GM18499 (cell line): Measurements from ENCODE around the gene EEF1G.
"Not testable (repeated sequence)": the region's sequence is repeated elsewhere in the genome, so short reads cannot be mapped to it uniquely, and the experiment has no call there.

Source experiments
- ATAC-seq: cut with Tn5 transposase; IDR thresholded peaks from one replicate; pipeline ENCODE4 v1.9.1; 2021; ENCODE audit warnings: moderate number of reproducible peaks; ENCODE audit not compliant: insufficient read depth, unreplicated experiment

Gene EEF1G, protein sequence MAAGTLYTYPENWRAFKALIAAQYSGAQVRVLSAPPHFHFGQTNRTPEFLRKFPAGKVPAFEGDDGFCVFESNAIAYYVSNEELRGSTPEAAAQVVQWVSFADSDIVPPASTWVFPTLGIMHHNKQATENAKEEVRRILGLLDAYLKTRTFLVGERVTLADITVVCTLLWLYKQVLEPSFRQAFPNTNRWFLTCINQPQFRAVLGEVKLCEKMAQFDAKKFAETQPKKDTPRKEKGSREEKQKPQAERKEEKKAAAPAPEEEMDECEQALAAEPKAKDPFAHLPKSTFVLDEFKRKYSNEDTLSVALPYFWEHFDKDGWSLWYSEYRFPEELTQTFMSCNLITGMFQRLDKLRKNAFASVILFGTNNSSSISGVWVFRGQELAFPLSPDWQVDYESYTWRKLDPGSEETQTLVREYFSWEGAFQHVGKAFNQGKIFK

DNA sequence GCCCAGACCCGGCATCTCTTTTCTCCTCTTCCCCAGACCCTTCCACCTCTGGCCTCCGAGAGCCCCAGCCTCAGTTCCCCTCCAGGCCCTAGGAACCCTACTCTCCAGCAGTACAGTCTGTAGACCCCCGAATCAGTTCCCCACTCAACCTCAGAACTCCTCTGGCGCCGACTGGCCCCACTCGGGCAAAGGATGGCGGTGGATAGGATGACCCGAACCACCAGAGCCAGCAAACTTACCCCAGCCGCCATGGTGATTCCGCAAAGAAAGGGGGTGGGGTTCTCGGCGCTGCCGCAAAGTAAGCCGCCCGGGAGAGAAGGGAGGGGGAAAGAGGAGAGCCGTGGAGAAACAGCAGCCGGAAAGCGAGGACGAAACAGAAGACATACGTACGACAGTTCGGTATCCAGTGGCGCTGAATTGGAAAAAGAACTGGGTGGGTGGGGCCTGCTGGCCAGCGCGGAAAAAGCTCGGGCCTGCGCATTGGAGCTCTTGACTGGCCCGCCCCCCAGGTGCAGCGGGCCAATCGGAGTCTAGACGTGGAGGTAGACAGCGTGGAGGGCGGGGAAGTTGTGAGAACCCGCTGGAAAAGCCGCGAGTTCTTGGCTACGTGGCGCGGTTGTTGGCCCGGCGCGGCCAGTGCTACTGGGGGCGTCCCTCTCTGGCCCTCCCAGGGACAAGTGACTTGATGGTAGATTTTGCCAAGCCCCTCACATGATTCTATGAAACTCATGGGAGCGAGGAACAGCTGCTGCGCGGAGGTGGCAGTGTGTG lies at the start of gene EEF1G:
TSS of gene EEF1G (minus strand) at position 300 of the 771 bp plus-strand sequence. CDS start at position 251, 49 bp downstream.
- peak; percentile 59 for ATAC-seq

DNA sequence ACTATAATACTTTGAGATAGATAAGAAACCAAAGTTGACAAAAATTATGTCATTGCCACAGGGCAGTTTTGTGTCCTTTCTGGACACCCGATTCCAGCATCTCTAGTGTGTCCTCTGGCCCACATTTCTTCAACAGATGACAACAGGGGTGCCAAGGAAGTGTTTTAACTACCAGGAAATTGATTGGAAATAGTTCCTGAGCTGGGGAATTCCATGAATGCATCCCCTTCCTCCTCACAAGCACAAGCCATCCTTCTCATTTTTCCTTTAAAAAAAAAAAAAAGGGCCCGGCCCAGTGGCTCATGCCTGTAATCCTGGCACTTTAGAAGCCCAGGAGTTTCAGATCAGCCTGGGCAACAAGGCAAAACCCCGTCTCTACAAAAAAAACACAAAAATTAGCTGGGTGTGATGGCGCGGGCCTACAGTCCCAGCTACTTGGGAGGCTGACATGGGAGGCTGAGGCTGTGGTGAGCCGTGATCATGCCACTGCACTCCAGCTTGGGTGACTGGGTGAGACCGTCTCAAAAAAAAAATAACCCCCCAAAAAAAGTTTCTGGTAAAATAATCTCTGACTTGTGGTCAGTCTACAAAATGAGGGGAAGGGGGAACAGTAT lies 48.9 kb upstream of the EEF1G start:
- ATAC-seq: no peak

DNA sequence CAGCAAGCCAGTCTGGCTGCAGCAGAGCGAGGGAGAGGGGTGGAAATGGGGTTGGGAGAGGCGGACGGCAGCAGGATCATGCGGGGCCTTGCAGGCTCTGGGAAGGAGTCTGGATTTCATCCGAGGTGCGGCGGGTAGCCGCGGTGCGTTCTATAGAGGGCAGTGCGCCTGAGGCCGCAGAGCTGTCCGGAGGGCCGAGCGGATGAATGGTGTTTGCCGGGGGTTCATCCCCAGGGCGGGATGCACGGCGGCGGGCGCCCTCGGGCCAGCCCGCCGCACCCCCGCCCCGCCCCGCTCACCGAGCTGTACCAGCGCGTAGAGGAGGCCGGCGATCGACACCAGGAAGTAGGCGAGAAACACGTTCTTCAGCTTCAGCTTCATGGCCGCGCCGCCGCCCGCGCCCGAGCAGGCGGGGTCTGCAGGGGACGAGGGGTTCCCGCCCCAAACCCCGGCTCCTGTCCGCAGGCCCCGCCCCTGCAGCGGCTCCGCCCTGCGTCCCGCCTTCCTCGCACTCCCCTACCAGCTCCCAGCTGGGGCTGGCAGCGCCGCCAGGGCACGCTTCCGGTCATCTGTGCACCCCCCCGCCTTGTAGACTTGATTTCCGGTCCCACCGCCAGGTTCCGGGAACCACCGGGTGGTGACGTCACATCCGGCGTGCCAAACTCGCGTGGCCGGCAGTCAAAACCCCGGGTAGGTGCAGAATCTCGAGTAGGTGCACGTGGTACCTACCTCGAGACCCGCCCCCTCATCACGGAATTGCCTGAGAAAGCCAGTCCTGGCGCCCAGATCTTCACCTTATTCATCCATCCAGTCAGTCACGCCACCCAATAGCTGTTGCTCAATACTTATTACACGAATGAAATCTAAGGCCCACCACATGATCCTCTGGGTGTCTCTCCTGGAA lies 48.1 kb upstream of the EEF1G start, which contains the start of gene B3GAT3:
TSS of gene B3GAT3 (minus strand) at position 420 of the 904 bp plus-strand sequence. CDS start at position 381, 39 bp downstream.
- peak; percentile 85 for ATAC-seq

DNA sequence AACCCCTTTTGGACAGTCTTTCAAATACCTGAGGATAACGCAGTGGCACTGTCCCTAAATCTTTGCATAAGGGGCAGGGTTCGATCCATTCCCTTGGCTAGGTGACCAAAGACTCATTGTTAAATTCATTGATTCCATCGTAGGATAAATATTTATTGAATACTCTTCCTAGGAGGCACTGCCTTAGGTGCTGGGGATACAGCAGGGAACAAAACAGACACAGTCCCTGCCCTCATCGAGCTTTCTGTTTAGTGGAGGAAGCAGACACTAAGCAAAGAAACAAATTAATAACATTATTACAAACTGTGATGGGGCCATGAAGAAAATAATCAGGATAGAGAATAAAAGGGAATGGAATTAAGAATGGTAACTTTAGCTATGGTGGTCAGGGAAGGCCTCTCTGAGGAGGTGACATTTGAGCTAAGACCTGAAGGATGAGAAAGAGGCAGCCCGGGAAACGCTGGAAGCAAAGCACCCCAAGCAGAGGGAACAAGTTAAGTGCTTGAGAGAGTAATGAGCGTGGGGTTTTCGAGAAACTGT lies 47.4 kb upstream of the EEF1G start:
- ATAC-seq: no peak

DNA sequence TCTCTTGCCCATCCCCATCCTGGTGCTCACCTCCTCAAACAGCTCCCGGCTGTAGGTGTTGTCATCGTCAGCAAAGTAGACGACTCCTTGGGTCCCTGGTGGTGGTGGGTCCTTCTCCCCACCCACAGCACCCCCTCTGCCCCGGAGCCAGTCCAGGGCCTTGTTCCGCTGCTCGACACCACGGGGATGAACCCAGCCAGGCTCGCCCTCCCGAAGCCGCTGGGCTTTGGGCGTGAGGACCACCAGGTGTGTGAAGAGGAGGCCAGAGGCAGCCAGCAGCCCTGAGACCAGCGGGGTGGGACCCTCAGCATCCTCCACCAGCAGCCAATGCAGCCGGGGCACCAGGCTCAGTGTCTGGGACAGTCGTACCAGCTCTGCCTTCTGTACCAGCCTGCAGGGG lies 43.3 kb upstream of the EEF1G start:
- ATAC-seq: not testable (repeated sequence)

DNA sequence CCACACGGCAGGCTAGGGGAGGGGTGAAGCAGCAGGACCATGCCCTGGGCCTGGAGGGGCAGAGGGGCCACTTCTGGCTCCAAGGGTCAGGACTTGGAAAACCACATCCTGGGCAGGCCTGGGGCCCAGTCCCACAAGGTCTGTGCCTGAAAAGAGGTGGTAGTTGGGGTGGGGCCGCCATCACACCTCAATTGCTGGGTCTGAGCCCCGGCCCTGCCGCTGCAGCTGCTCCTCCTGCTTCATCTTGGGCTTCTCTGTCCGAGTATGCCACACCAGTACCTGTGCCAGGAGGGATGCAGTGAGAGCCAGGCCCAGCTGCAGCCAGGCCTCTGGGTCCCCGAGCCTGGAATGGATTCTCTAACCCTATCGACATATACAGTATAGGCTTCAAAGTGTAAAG lies 41.8 kb upstream of the EEF1G start:
- no peak for ATAC-seq

DNA sequence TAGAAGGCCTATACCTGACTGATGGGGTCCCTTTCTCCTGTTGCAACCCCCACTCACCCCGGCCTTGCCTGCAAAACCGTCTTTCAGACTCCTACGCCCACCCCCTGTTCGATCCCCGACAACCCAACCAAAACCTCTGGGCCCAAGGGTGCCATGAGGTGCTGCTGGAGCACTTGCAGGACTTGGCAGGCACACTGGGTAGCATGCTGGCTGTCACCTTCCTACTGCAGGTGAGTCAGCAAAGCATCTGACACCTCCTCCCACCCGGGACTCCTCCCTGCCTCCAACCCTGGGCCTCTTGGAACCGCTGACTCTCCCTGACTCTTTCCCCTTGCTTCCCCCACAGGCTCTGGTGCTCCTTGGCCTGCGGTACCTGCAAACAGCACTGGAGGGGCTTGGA lies 40.6 kb upstream of the EEF1G start:
- ATAC-seq: no peak

DNA sequence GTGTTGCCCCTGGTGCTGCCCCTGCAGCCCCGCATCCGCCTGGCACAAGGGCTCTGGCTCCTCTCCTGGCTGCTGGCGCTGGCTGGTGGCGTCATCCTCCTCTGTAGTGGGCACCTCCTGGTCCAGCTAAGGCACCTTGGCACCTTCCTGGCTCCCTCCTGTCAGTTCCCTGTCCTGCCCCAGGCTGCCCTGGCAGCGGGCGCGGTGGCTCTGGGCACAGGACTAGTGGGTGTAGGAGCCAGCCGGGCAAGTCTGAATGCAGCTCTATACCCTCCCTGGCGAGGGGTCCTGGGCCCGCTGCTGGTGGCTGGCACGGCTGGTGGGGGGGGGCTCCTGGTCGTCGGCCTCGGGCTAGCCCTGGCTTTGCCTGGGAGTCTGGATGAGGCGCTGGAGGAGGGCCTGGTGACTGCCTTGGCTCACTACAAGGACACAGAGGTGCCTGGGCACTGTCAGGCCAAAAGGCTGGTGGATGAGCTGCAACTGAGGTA lies 39.6 kb upstream of the EEF1G start:
- no peak for ATAC-seq

DNA sequence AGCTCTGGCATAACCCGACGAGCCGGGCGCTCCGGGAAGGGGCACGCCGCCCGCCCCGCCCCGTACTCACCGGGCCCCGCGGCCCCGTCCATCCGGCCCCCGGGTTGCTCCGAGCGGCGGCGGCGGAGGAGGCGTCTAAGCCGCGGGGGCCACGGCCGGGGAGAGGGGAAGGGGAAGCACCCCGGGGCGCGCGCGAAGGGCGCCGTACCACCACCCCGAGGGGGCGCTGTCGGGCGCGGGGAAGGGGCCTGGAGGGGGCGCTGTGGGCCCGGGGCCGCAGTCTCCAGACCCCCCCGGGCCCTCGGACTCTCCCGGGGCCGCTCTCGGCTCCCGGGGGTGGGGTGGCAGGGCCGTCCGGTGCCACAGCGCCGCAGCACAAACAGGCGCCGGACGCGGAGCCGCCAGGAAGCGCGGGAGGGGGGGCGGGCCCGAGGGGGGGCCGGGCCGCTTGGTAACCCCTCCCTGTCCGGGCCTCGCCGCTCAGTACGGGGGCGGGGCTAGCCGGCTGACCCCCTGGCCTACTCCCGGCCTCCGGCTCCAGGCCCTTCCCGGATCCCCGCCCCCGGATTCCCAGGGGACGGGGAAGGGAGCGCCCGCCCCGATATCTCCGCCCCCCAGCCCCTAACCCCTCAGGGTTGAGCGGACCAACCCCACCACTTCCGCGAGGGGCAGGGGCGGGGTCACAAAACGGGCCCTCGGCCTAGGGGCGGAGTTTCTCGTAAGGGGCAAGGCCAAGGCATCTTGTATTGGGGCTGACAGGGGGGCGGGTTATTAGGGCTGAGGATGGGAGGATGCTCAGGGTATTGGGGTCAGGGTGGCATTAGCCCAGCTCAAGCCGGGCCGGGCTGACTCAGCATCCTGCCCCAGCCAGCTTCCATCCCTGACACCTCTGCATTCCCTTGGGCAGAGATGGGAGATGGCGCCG lies 38.9 kb upstream of the EEF1G start, which contains the start of the genes EML3 and ROM1:
TSS of gene EML3 (minus strand) at position 410 of the 925 bp plus-strand sequence. CDS start at position 92, 318 bp downstream.
TSS of gene ROM1 (plus strand) at position 892 of the 925 bp plus-strand sequence. CDS start at position 917, 25 bp downstream.
- ATAC-seq: no peak

DNA sequence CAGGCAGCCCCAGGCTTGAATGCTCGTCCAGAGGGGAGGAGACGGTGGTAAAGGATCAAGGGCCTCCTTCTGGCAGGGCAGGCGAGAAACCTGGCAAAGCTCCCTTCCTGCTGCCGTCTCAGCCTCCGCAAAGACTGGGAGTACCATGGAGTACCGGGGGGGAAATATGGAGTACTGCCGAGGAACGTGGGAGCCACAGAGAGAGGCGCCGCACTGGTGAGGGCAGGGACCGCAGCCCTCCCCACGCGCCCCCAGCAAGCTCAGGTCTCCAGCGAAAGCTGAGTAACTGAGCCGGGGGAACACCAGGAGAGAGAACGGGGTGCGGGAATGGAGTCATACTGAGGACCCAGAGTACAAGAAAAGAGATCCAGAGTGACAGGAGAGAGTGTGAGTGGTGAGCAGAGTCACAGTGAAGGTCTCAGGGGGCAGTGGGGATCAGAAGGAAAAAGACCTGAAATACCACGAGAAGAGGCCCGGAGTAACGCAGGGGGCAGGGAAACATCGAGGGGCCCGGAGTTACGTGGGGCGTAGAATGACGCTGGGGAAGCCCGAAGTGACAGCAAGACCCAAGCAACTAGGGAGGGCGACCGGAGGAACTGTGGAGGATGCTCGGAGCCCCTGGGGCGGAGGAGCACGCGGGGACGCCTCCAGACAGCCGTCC lies 38.1 kb upstream of the EEF1G start:
- no peak for ATAC-seq

DNA sequence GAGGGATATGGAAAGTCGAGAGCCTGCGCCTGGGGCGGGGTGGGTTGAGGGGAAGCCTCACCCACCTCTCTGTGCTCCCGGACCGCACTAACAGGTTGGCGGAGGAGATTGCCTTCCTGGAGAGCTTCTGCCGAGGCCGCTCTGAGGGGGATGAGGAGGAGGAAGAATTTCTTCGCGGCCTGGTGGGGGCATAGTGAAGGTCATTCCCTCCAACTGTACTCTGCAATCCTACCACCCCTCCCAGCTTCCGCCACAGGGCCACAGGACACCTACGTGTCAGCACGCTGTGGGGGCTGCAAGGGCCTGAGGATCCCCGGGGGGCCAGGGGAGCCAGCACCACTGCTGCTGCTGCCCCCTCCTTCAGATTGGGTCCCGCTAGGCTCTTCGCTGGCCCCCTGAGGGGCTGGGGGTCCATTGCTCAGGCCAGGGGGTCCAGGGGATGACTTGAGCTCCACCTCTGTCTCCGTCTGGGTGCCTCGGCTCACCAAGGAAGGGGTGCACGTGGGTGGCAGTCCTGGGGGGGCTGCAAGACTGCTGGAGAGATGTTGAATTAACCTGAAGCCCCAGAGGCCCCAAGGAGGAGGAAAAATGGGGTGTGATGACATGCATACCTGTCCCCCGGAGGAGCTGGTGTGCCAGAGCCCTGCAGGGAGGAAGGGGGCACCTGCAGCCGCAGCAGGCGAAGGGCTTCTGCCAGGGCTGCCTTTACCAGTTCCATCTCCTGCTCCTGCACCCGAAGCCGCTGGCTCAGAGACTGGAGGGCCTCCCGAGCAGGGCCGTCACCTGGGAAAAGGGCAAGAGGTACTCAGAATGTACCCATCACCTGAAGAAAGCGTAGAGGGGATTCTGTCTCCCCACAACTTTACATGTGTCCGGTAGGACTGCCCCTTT lies 37.4 kb upstream of the EEF1G start:
- no peak for ATAC-seq

DNA sequence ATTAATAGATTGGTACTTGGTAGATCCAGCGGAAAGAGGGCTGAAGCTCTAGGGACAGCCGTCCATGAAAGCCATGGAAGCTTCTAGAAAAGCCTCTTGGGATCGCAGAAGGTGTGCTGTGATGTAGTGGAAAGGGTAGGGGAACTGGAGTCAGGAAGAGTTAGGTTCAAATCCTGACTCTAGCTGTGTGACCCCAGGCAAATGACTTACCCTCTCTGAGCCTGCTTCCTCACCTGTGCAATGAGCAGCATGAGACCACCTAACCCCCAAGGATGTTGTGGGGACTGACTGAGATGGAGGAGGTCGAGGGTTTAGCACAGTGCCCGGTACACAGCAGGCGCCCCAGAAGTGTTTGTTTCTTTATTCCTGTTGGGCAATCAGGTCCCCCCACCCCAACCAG lies 36.7 kb upstream of the EEF1G start:
- ATAC-seq: no peak

DNA sequence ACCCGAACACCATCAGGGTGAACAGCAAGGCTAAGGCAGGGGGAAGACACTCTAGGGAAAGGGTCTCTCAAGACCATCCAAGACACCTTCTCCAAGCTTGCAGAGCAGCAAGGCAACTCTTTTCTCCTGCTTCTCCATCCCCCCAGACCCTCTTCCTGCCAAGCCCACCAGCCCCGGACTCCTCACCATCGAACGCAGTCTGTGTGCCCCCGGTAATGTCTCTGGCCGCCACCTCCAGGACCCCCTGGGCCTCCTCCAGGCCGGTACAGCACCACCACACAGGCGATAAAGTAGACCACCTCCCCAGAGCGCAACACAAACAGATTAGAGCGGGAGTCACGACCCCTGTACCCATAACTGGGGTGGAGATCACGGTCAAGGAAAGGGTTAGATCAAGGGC lies 35.1 kb upstream of the EEF1G start:
- no peak for ATAC-seq

DNA sequence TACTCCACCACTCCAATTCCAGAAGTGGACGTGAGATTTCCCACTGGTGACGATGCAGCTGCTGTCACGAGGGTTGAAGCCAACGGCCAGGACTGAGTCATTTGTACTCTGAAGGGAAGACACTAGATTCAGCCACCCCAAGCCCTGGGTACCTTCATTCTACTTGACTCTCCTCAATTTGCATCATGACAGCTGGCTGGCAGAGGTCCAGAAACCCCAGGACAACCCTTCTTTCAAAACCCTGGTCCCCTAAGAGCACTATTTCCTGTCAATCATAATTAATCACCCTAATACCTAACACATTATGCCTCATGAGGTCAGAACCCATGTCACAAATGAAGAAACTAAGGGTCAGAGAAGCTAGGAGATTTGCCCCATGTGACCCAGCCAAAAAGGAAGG lies 34.0 kb upstream of the EEF1G start:
- no peak for ATAC-seq

DNA sequence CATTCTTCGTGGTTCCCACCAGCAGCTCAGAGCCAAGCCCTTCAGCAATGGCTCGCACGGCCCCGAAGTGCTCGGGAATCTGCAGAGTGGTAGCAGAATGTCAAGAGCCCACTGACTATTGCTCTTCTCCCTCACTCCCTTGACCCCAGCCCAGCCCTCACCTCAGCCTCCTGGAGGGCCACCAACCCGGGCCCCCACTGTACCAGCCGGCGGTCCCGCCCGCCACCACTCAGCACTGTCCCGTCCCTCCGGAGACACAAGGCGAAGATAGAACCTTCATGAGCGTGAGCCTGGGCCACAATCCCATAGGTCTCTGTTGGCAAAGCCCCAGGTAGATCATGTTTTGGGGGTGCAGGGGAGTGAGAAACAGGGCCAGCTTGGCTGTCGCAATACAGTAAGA lies 32.2 kb upstream of the EEF1G start:
- no peak for ATAC-seq

DNA sequence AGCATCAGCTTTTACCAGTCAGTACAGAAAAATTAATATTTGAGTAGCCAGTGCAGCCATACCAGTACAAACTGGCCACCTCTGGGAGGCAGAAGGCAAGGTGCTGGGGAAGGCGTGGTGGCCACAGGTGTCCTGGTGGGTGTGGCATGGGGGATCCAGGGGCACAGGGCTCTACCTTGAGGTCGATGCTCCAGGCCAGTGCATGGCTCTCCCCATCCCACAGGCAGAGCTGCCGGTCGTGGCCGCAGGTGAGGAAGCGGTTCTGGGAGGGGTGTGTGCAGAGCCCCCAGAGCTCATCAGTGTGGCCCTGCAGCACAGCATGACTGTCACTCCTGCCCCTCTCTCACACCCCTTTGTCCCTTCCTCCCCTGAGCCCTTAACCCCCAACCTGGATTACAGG lies 31.8 kb upstream of the EEF1G start:
- no peak for ATAC-seq
